B cell (primary cell): ENCODE data around the gene EXOC4.

Experiments
- EZH2 ChIP-seq: IDR thresholded peaks from 2 replicates; pipeline ENCODE4 v1.6.1; 2012; ENCODE audit warnings: borderline replicate concordance, low read depth, mild to moderate bottlenecking, moderate library complexity, low read length; ENCODE audit not compliant: insufficient read depth, poor library complexity, severe bottlenecking
- TF ChIP-seq, protein P1 (sequence below): fragments of 200-600 bp; IDR thresholded peaks from one replicate; pipeline ENCODE4 v1.8.0; 2022; ENCODE audit warnings: antibody characterized with exemption, mild to moderate bottlenecking

DNA sequence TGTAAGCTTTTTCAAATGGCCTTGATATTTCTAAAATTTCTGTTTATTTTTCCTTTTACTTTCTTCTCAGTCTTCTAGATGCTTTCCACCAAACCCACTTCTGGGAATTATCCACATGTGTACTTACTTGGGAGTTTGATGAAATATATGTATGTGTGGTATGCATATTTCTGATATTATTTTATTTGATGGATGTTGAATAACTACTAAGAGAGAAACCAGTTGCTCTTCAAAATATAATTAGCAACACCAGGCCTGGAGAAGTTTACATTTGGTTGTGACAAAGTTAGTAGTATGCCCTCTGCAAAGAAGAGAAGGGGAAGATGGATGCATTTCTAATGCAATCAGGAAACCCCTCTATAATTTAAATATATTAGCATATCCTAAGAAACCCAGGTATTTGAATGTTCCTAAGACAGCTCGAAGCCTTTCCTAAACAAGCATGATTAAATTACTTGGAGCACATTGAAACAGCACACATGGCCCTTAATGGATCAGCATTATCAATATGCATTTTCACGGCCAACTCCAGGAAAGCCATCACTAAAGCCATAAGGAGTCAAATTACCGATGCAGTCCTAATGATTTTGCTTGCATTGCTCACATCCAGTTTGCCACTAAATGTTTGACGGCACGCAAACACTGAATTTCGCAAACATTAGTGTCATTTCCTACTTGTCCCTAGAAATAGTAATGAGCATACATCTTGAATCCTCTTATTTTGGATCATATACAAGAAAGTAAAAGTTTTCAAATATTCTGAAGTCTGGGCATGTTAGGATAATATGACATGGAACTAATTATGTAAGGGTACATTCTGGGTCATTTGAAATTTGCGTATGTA, 393.8 kb downstream of the EXOC4 start:
- TF ChIP-seq, protein P1, sequence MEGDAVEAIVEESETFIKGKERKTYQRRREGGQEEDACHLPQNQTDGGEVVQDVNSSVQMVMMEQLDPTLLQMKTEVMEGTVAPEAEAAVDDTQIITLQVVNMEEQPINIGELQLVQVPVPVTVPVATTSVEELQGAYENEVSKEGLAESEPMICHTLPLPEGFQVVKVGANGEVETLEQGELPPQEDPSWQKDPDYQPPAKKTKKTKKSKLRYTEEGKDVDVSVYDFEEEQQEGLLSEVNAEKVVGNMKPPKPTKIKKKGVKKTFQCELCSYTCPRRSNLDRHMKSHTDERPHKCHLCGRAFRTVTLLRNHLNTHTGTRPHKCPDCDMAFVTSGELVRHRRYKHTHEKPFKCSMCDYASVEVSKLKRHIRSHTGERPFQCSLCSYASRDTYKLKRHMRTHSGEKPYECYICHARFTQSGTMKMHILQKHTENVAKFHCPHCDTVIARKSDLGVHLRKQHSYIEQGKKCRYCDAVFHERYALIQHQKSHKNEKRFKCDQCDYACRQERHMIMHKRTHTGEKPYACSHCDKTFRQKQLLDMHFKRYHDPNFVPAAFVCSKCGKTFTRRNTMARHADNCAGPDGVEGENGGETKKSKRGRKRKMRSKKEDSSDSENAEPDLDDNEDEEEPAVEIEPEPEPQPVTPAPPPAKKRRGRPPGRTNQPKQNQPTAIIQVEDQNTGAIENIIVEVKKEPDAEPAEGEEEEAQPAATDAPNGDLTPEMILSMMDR: no peak
- no peak for TF ChIP-seq EZH2
